ENCODE data around the gene TBC1D10A. TPM values are rescaled to one million over a fixed set of nuclear protein-coding genes. Genes with fewer than 3 reads are reported as not detected.
"Not testable (repeated sequence)": the region's sequence is repeated elsewhere in the genome, so short reads cannot be mapped to it uniquely, and the experiment has no call there.

The TBC1D10A gene
- total RNA-seq, 2 donors from 2014 or later: 46.1 to 51.2 TPM

DNA sequence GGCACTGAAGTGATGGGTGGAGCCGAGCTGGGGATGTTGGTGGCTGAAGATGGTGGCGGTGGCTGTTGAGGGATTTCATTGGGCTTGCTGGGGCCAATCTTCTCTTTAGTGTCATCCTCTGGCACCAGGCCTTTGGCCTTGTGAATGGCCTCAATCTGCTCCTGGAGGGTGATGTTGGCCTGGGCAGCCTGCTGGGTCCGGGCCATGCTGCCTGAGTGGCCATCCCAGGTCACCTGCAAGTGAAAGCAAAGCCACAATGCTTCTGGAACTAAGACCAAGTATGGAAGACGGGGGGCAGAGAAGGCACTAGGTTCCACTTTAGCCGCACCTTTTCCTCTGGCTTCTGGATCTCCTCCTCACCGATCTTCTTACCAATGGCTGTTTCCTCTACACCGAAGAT is 12.1 kb upstream of the TBC1D10A start:
- TF ChIP-seq POLR2A (IDR thresholded peaks at IDR 0.05): no peak
- no peak for TF ChIP-seq CTCF (IDR thresholded peaks at IDR 0.05)
- no peak for TF ChIP-seq POLR2AphosphoS5 (IDR thresholded peaks at IDR 0.05)
- no peaks in the 10 kb centered on the region for H3K27me3 ChIP-seq (replicated peaks; ENCODE audit: insufficient read depth)
- H3K27ac ChIP-seq: no peak overlapping the region
- intact Hi-C loops (cut with DNase I): no loop called here
- peaks cover 64 to 90% of the 10 kb centered on the region in 2 donors for H3K36me3 ChIP-seq
- no peak for DNase-seq (ENCODE audit: low spot score)
- H3K4me3 ChIP-seq: no peak overlapping the region
- 97% methylated on average over 7 of the region's 7 CpGs for WGBS
- H3K4me1 ChIP-seq (replicated peaks): no peaks in the 10 kb centered on the region
- no peaks in the 10 kb centered on the region for H3K9me3 ChIP-seq

DNA sequence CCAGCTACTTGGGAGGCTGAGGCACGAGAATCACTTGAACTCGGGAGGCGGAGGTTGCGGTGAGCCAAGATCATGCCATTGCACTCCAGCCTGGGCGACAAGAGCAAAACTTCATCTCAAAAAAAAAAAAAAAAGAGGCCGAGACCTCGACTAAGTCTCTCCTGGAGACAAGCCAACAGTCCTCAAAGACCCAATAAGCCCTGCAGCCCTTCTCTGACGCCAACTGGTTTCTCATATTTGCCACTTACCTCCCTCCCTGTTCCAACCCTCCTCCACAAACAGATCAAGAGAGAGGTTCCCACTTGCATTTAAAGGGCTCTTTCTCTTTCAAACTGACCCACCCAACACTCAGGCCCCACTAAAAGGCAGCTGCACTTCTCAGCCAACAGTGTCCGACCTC is 11.6 kb upstream of the TBC1D10A start:
- H3K4me1 ChIP-seq (replicated peaks); H3K27ac ChIP-seq; H3K9me3 ChIP-seq; H3K4me3 ChIP-seq; H3K27me3 ChIP-seq (replicated peaks; ENCODE audit: insufficient read depth); DNase-seq (ENCODE audit: low spot score); intact Hi-C loops (cut with DNase I): not testable (repeated sequence)
- 88% methylated on average over 9 of the region's 9 CpGs for WGBS
- H3K36me3 ChIP-seq: peaks cover 63 to 91% of the 10 kb centered on the region in 2 donors

- Histone ChIP-seq H3K4me3 (no peak overlapping the region), H3K27me3 (replicated peaks; ENCODE audit: insufficient read depth) (no peaks in the 10 kb centered on the region), H3K9me3 (no peaks in the 10 kb centered on the region), H3K4me1 (replicated peaks) (no peaks in the 10 kb centered on the region), H3K27ac (no peak overlapping the region), H3K36me3 (peaks cover 55 to 87% of the 10 kb centered on the region in 2 donors)
- TF ChIP-seq CTCF (IDR thresholded peaks at IDR 0.05) (no peak), POLR2AphosphoS5 (IDR thresholded peaks at IDR 0.05) (no peak), POLR2A (IDR thresholded peaks at IDR 0.05) (no peak)
- intact Hi-C loops (cut with DNase I): no loop called here
- no peak for DNase-seq (ENCODE audit: low spot score)
- WGBS: 90% methylated on average over 8 of the region's 8 CpGs
Measured at GRCh38 chr22:30337461-30337778, 10.7 kb upstream of the TBC1D10A start.

DNA sequence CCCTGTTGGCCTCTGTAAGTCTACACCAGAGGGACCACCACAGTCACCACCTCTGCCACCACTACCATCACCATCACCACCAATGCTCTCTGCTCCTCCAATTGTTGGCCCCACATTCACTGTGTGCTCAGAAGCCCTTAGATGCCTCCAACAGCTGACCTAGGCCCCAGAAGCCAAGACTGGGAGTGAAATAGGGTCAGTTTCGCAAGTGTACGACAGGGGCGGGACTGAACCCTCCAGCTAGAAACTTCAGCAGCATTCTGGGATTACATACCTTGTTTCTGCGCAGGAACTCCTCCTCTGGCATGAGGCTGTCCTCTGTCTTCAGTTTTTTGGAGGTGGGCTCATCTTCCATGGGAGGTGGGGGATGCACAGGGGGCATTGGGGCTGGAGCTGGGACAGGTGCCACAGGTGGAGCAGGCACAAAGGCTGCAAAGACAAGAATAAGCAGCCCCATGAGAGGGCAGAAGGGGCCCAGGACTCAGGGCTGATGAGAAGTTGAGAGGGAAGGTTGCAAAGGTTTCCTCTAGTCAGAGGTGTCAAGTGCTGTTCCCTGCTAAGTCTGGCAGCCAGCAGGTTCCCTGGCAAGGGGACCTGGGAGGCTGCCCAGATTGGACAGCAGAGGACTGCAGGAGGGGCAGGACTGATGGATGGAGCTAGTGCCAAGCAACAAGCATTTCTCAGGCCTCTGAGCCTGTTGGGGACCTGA is 10.2 kb upstream of the TBC1D10A start:
- intact Hi-C loops (cut with DNase I): no loop called here
- Histone ChIP-seq H3K36me3 (peaks cover 50 to 82% of the 10 kb centered on the region in 2 donors), H3K4me3 (no peak overlapping the region), H3K9me3 (no peaks in the 10 kb centered on the region), H3K27ac (no peak overlapping the region), H3K4me1 (replicated peaks) (no peaks in the 10 kb centered on the region), H3K27me3 (replicated peaks; ENCODE audit: insufficient read depth) (no peaks in the 10 kb centered on the region)
- DNase-seq (ENCODE audit: low spot score): no peak
- WGBS: 100% methylated on average over 4 of the region's 4 CpGs
- no peak for TF ChIP-seq CTCF (IDR thresholded peaks at IDR 0.05)
- no peak for TF ChIP-seq POLR2A (IDR thresholded peaks at IDR 0.05)
- no peak for TF ChIP-seq POLR2AphosphoS5 (IDR thresholded peaks at IDR 0.05)

GRCh38 chr22:30335236-30335635 is 8.5 kb upstream of the TBC1D10A start:
- peaks cover 36 to 65% of the 10 kb centered on the region in 2 donors for H3K36me3 ChIP-seq
- DNase-seq (ENCODE audit: low spot score): no peak
- no peaks in the 10 kb centered on the region for H3K9me3 ChIP-seq
- H3K27me3 ChIP-seq (replicated peaks; ENCODE audit: insufficient read depth): no peaks in the 10 kb centered on the region
- no peak overlapping the region for H3K4me3 ChIP-seq
- no peak for TF ChIP-seq POLR2AphosphoS5 (IDR thresholded peaks at IDR 0.05)
- TF ChIP-seq CTCF (IDR thresholded peaks at IDR 0.05): no peak
- WGBS: 100% methylated on average over 1 of the region's 1 CpG
- no peak overlapping the region for H3K27ac ChIP-seq
- no peaks in the 10 kb centered on the region for H3K4me1 ChIP-seq (replicated peaks)
- intact Hi-C loops (cut with DNase I): no loop called here

All from prostate gland (tissue), 2 donors.